Gastroesophageal sphincter (tissue), 4 donors: ENCODE data around the gene BID. TPM values are rescaled to one million over a fixed set of nuclear protein-coding genes. Genes with fewer than 3 reads are reported as not detected.

Source experiments
- ATAC-seq: fragments of 150-250 bp; one replicate; pipeline ENCODE4 v1.9.1; 2016; ENCODE audit warnings: mild to moderate bottlenecking, moderate library complexity
- H3K27ac ChIP-seq, 4 donors: fragments of 200-600 bp; sonication (generic) in 3 of 4; 1 replicate in 3 of 4; 2 replicates in 1 of 4; pipeline ENCODE4 v1.5.1; 2016 to 2019
- H3K27me3 ChIP-seq: fragments of 200-600 bp; sonication (generic); one replicate; pipeline ENCODE4 v1.5.1; 2019
- H3K36me3 ChIP-seq, 2 donors: fragments of 200-600 bp; sonication (generic); one replicate each; pipeline ENCODE4 v1.5.1; 2019; ENCODE audit warnings: control low read depth in 1 of 2
- H3K4me1 ChIP-seq, 3 donors: fragments of 200-600 bp; sonication (generic); 1 replicate in 2 of 3; 2 replicates in 1 of 3; pipeline ENCODE4 v1.5.1; 2016 to 2019; ENCODE audit warnings: control low read depth in 2 of 3
- H3K4me3 ChIP-seq, 2 donors: fragments of 200-600 bp; sonication (generic); one replicate each; pipeline ENCODE4 v1.5.1; 2019; ENCODE audit warnings: mild to moderate bottlenecking in 1 of 2, moderate library complexity in 1 of 2
- H3K9me3 ChIP-seq, 3 donors: fragments of 200-600 bp; sonication (generic); one replicate each; pipeline ENCODE4 v1.5.1; 2017 to 2019; ENCODE audit warnings: control low read depth in 2 of 3
- EP300 ChIP-seq: sonication (generic); formaldehyde crosslinking; IDR thresholded peaks from one replicate; pipeline ENCODE4 v1.6.1; 2017; ENCODE audit warnings: antibody characterized with exemption, mild to moderate bottlenecking
- POLR2A ChIP-seq, 2 donors: fragments of 450-650 bp; IDR thresholded peaks; one replicate each; pipeline ENCODE4 v1.6.1; 2017; ENCODE audit warnings: antibody characterized with exemption in 2 of 2, mild to moderate bottlenecking in 2 of 2, moderate library complexity in 1 of 2
- POLR2AphosphoS5 ChIP-seq: sonication (generic); formaldehyde crosslinking; IDR thresholded peaks from one replicate; pipeline ENCODE4 v1.6.1; 2017; ENCODE audit warnings: antibody characterized with exemption
- WGBS, 2 donors: methylation state at CpG; one replicate each; pipeline ENCODE4 v1.1.5; 2018; ENCODE audit warnings: low coverage in 1 of 2; 5-methylcytosine and 5-hydroxymethylcytosine counted together
- total RNA-seq, 4 donors: library from RNA; depleted of rRNA; stranded (reverse); fragments of >200 nt; gene quantifications; one replicate each; pipeline ENCODE4 v1.1.0, GENCODE V29; 2016
- TF ChIP-seq, protein P1 (sequence below), 4 experiments: fragments of 200-600 bp in 2 of 4; fragments of 450-650 bp in 2 of 4; sonication (generic) in 1 of 4; IDR thresholded peaks; one replicate each; pipeline ENCODE4 v1.5.1; 2017 to 2019; ENCODE audit warnings: antibody characterized with exemption in 4 of 4, mild to moderate bottlenecking in 2 of 4, moderate library complexity in 2 of 4

BID gene
- total RNA-seq = 10 to 100 TPM in 3 of 4 donors, 1 to 10 TPM in 1; 5.9 to 34.5 (median 21.4) TPM

GRCh38 chr22:17774206-17774925 lies at the start of gene BID:
Gene BID (minus strand): TSS chr22:17774469. CDS start chr22:17750116, 24,353 bp downstream.
- Histone ChIP-seq H3K27me3 (peaks cover 5% of the 10 kb centered on the region), H3K27ac (peak within 1 kb of the TSS in 3 of 4 donors; percentile 37 to 73 (median 63)), H3K36me3 (no peaks in the 10 kb centered on the region), H3K9me3 (no peaks in the 10 kb centered on the region), H3K4me1 (peaks cover 0 to 24% (median 13%) of the 10 kb centered on the region in 3 donors), H3K4me3 (peak within 1 kb of the TSS; percentile 61 to 91)
- peak; percentile 14 to 24 for TF ChIP-seq POLR2A (IDR thresholded peaks at IDR 0.05)
- TF ChIP-seq, protein P1, sequence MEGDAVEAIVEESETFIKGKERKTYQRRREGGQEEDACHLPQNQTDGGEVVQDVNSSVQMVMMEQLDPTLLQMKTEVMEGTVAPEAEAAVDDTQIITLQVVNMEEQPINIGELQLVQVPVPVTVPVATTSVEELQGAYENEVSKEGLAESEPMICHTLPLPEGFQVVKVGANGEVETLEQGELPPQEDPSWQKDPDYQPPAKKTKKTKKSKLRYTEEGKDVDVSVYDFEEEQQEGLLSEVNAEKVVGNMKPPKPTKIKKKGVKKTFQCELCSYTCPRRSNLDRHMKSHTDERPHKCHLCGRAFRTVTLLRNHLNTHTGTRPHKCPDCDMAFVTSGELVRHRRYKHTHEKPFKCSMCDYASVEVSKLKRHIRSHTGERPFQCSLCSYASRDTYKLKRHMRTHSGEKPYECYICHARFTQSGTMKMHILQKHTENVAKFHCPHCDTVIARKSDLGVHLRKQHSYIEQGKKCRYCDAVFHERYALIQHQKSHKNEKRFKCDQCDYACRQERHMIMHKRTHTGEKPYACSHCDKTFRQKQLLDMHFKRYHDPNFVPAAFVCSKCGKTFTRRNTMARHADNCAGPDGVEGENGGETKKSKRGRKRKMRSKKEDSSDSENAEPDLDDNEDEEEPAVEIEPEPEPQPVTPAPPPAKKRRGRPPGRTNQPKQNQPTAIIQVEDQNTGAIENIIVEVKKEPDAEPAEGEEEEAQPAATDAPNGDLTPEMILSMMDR (IDR thresholded peaks at IDR 0.05) = no peak
- peak; percentile 72 for ATAC-seq
- 0 to 5% methylated on average over 1 to 3 of the region's 64 CpGs for WGBS, 2 donors

- no peak overlapping the region for H3K27ac ChIP-seq
- H3K4me1 ChIP-seq = no peaks in the 10 kb centered on the region
- no peak for ATAC-seq
- no peak overlapping the region for H3K4me3 ChIP-seq
- no peak for TF ChIP-seq EP300
- no peak for TF ChIP-seq POLR2A (IDR thresholded peaks at IDR 0.05)
- TF ChIP-seq POLR2AphosphoS5 = no peak
- 70 to 89% methylated on average over 2 to 6 of the region's 15 CpGs for WGBS, 2 donors
- H3K27me3 ChIP-seq = no peaks in the 10 kb centered on the region
- H3K9me3 ChIP-seq = no peaks in the 10 kb centered on the region
- H3K36me3 ChIP-seq = peaks cover 0 to 90% of the 10 kb centered on the region in 2 donors
Observed at GRCh38 chr22:17823964-17824363, 49.7 kb upstream of the BID start.

DNA sequence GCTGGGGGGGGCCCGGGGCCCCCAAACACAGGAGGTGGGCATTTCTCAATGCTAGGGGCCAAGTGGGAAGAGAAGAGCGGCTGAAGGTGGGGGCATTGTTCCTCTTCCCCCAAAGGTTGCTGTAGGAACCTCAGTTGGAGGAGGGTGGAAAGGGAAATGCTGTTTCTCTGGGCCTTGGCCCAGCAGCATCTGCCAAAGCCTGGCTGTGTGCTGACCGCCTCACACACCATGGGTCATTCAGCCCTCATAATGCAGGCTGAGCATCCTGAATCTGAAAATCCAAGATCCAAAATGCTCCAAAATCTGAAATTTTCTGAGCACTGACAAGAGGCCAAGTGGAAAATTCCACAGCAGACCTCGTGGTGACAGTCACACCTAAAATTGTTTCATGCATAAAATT lies 49.0 kb upstream of the BID start:
- H3K27ac ChIP-seq = no peak overlapping the region
- no peaks in the 10 kb centered on the region for H3K27me3 ChIP-seq
- ATAC-seq = no peak
- no peaks in the 10 kb centered on the region for H3K9me3 ChIP-seq
- H3K36me3 ChIP-seq = peaks cover 0 to 90% of the 10 kb centered on the region in 2 donors
- no peaks in the 10 kb centered on the region for H3K4me1 ChIP-seq
- 88 to 89% methylated on average over 1 to 2 of the region's 4 CpGs for WGBS, 2 donors
- TF ChIP-seq POLR2AphosphoS5 (no peak), EP300 (no peak), POLR2A (IDR thresholded peaks at IDR 0.05) (no peak)
- TF ChIP-seq, protein P1 (IDR thresholded peaks at IDR 0.05) = no peak
- no peak overlapping the region for H3K4me3 ChIP-seq

DNA sequence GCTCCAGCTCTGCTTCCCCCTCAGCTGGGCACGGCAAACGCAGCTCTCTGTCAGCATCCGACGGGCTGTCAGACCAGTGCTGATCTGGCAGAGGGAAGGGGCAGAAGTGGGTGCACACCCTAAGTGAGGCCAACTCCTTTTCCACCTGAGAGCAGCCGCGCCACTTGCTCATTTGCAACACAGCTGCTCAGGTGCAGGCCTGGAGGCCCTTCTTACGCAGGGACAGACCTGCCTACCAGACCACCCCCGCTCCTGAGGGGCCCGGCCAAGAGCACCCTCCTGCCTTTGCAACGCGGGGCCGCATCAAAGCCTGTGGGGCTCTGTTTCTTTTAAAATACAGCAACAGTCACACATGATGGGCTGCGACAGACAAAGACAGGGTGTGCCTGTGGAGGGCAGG lies 47.8 kb upstream of the BID start:
- H3K27me3 ChIP-seq = no peaks in the 10 kb centered on the region
- ATAC-seq = no peak
- no peak overlapping the region for H3K27ac ChIP-seq
- no peak overlapping the region for H3K4me3 ChIP-seq
- H3K36me3 ChIP-seq = peaks cover 0 to 90% of the 10 kb centered on the region in 2 donors
- no peak for TF ChIP-seq EP300
- TF ChIP-seq POLR2A (IDR thresholded peaks at IDR 0.05) = no peak
- no peak for TF ChIP-seq POLR2AphosphoS5
- TF ChIP-seq, protein P1 (IDR thresholded peaks at IDR 0.05) = no peak
- no peaks in the 10 kb centered on the region for H3K9me3 ChIP-seq
- 94 to 100% methylated on average over 1 to 7 of the region's 13 CpGs for WGBS, 2 donors
- no peaks in the 10 kb centered on the region for H3K4me1 ChIP-seq

DNA sequence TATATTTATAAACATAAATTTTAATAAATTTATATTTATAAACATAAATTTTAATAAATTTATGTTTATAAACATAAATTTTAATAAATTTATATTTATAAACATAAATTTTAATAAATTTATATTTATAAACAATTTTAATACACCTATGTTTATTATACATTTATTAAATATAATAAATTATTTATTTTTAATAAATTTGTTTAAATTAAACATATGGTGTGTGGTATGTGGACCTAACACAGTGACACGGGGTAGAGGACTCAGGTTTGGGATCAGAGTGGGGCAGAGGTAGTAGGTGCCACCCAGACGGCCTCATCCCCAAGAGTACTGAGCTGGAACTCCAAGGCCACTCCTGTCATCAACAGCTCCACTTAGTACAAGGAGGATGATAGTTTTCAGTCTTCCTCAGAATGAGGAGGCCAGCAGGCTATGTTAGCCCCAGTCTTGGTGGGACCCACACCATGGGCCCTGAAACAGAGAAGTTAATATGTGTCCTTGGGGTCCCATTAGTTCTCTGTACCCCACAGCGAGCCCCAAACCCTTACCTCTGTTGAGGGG lies 46.7 kb upstream of the BID start:
- no peaks in the 10 kb centered on the region for H3K4me1 ChIP-seq
- 71 to 78% methylated on average over 1 to 2 of the region's 3 CpGs for WGBS, 2 donors
- H3K9me3 ChIP-seq = no peaks in the 10 kb centered on the region
- H3K36me3 ChIP-seq = peaks cover 0 to 90% of the 10 kb centered on the region in 2 donors
- H3K27me3 ChIP-seq = no peaks in the 10 kb centered on the region
- TF ChIP-seq POLR2AphosphoS5 (no peak), POLR2A (IDR thresholded peaks at IDR 0.05) (no peak), EP300 (no peak)
- TF ChIP-seq, protein P1 (IDR thresholded peaks at IDR 0.05) = no peak
- no peak overlapping the region for H3K27ac ChIP-seq
- no peak overlapping the region for H3K4me3 ChIP-seq
- no peak for ATAC-seq
